Measurements from ENCODE around the gene MAPK4.
"Not testable (repeated sequence)": the region's sequence is repeated elsewhere in the genome, so short reads cannot be mapped to it uniquely, and the experiment has no call there.

Gene MAPK4

GRCh38 chr18:50695431-50696176 is 135.7 kb downstream of the MAPK4 start:
- DNase-seq: no peak

- no peak for DNase-seq
Observed at GRCh38 chr18:50696436-50696835, 136.5 kb downstream of the MAPK4 start.

- DNase-seq: peak; percentile 67
Observed at GRCh38 chr18:50696929-50697328, 137.0 kb downstream of the MAPK4 start.

- no peak for DNase-seq
Observed at GRCh38 chr18:50697509-50697908, 137.6 kb downstream of the MAPK4 start.

- peak; percentile 19 for DNase-seq
Observed at GRCh38 chr18:50700245-50701165, 140.6 kb downstream of the MAPK4 start.

- DNase-seq: no peak
Observed at GRCh38 chr18:50704357-50704940, 144.6 kb downstream of the MAPK4 start.

- DNase-seq: no peak
Observed at GRCh38 chr18:50706199-50706598, 146.3 kb downstream of the MAPK4 start.

GRCh38 chr18:50706651-50707050 is 146.8 kb downstream of the MAPK4 start:
- DNase-seq: no peak

- not testable (repeated sequence) for DNase-seq
Observed at GRCh38 chr18:50707297-50707696, 147.4 kb downstream of the MAPK4 start.

GRCh38 chr18:50707855-50708469 is 148.1 kb downstream of the MAPK4 start:
- no peak for DNase-seq

GRCh38 chr18:50709193-50709592 is 149.3 kb downstream of the MAPK4 start:
- no peak for DNase-seq

GRCh38 chr18:50711386-50711785 is 151.5 kb downstream of the MAPK4 start:
- DNase-seq: no peak

GRCh38 chr18:50715919-50716318 is 156.0 kb downstream of the MAPK4 start:
- DNase-seq: no peak

- DNase-seq: no peak
Observed at GRCh38 chr18:50716902-50717301, 157.0 kb downstream of the MAPK4 start.

GRCh38 chr18:50717563-50717962 is 157.7 kb downstream of the MAPK4 start:
- DNase-seq: no peak

GRCh38 chr18:50719471-50720324 is 159.8 kb downstream of the MAPK4 start:
- no peak for DNase-seq

- DNase-seq: no peak
Observed at GRCh38 chr18:50720325-50720674, 160.4 kb downstream of the MAPK4 start.

GRCh38 chr18:50721006-50721405 is 161.1 kb downstream of the MAPK4 start:
- no peak for DNase-seq

- no peak for DNase-seq
Observed at GRCh38 chr18:50721451-50722120, 161.7 kb downstream of the MAPK4 start.

GRCh38 chr18:50722311-50722710 is 162.4 kb downstream of the MAPK4 start:
- DNase-seq: peak; percentile 40

- no peak for DNase-seq
Observed at GRCh38 chr18:50724751-50725151, 164.9 kb downstream of the MAPK4 start.

Data from RPMI8226 (cell line).